Coronary artery (tissue), 2 donors: Measurements from ENCODE around the gene RGS14.

Experiments
- DNase-seq: peaks from one replicate; pipeline ENCODE4 v3.0.0-alpha.2; 2017; ENCODE audit warnings: low spot score
- H3K27ac ChIP-seq, 2 donors: fragments of 200-600 bp; sonication (generic); one replicate each; pipeline ENCODE4 v1.5.1; 2016 to 2019
- H3K4me3 ChIP-seq: fragments of 200-600 bp; sonication (generic); 2 replicates; pipeline ENCODE4 v1.5.1; 2016; ENCODE audit warnings: mild to moderate bottlenecking, moderate library complexity
- CTCF ChIP-seq: fragments of 200-600 bp; sonication (generic); IDR thresholded peaks from one replicate; pipeline ENCODE4 v1.5.1; 2019; ENCODE audit warnings: antibody characterized with exemption

RGS14 gene

GRCh38 chr5:177317959-177318377 is 39.8 kb upstream of the RGS14 start:
- Histone ChIP-seq H3K27ac (no peak overlapping the region), H3K4me3 (no peak overlapping the region)
- no peak for DNase-seq
- TF ChIP-seq CTCF, result peak; percentile 57

GRCh38 chr5:177319913-177320588 is 37.7 kb upstream of the RGS14 start:
- no peak for DNase-seq
- no peak overlapping the region for H3K4me3 ChIP-seq
- no peak for TF ChIP-seq CTCF
- H3K27ac ChIP-seq, result no peak overlapping the region

GRCh38 chr5:177320879-177321278 is 36.8 kb upstream of the RGS14 start:
- DNase-seq, result no peak
- Histone ChIP-seq H3K27ac (no peak overlapping the region), H3K4me3 (no peak overlapping the region)
- TF ChIP-seq CTCF, result no peak

GRCh38 chr5:177325868-177326381 is 31.8 kb upstream of the RGS14 start:
- H3K4me3 ChIP-seq, result no peak overlapping the region
- DNase-seq, result no peak
- TF ChIP-seq CTCF, result no peak
- no peak overlapping the region for H3K27ac ChIP-seq

GRCh38 chr5:177327539-177328522 is 29.9 kb upstream of the RGS14 start:
- H3K27ac ChIP-seq, result peak overlapping the region in 1 of 2 donors; percentile 63
- DNase-seq, result no peak
- no peak overlapping the region for H3K4me3 ChIP-seq
- no peak for TF ChIP-seq CTCF

GRCh38 chr5:177328545-177329231 is 29.0 kb upstream of the RGS14 start:
- H3K27ac ChIP-seq, result no peak overlapping the region
- no peak overlapping the region for H3K4me3 ChIP-seq
- DNase-seq, result no peak
- no peak for TF ChIP-seq CTCF
